ENCODE results near the gene XYLT1. TPM values are rescaled to one million over a fixed set of nuclear protein-coding genes. Genes with fewer than 3 reads are reported as not detected.

The XYLT1 gene
- total RNA-seq, 1 donor from 2014 or later, result 0.23 TPM

GRCh38 chr16:17296431-17296830, 174.3 kb downstream of the XYLT1 start:
- no peak for TF ChIP-seq CTCF (conservative IDR thresholded peaks at IDR 0.05; ENCODE audit: low read depth, low read length)
- no peak for DNase-seq (ENCODE audit: low read depth)
- H3K4me3 ChIP-seq (ENCODE audit: low read depth, low read length), result no peak overlapping the region

- DNase-seq (ENCODE audit: low read depth), result no peak
- no peak for TF ChIP-seq CTCF (conservative IDR thresholded peaks at IDR 0.05; ENCODE audit: low read depth, low read length)
- no peak overlapping the region for H3K4me3 ChIP-seq (ENCODE audit: low read depth, low read length)
Observed at GRCh38 chr16:17295948-17296347, 174.8 kb downstream of the XYLT1 start.

GRCh38 chr16:17294856-17295255, 175.9 kb downstream of the XYLT1 start:
- no peak overlapping the region for H3K4me3 ChIP-seq (ENCODE audit: low read depth, low read length)
- DNase-seq (ENCODE audit: low read depth), result no peak
- no peak for TF ChIP-seq CTCF (conservative IDR thresholded peaks at IDR 0.05; ENCODE audit: low read depth, low read length)

- H3K4me3 ChIP-seq (ENCODE audit: low read depth, low read length), result no peak overlapping the region
- TF ChIP-seq CTCF (conservative IDR thresholded peaks at IDR 0.05; ENCODE audit: low read depth, low read length), result no peak
- no peak for DNase-seq (ENCODE audit: low read depth)
Observed at GRCh38 chr16:17293813-17294558, 176.8 kb downstream of the XYLT1 start.

GRCh38 chr16:17291289-17291688, 179.5 kb downstream of the XYLT1 start:
- no peak for DNase-seq (ENCODE audit: low read depth)
- TF ChIP-seq CTCF (conservative IDR thresholded peaks at IDR 0.05; ENCODE audit: low read depth, low read length), result no peak
- H3K4me3 ChIP-seq (ENCODE audit: low read depth, low read length), result no peak overlapping the region

GRCh38 chr16:17289674-17290635, 180.8 kb downstream of the XYLT1 start:
- DNase-seq (ENCODE audit: low read depth), result no peak
- H3K4me3 ChIP-seq (ENCODE audit: low read depth, low read length), result no peak overlapping the region
- no peak for TF ChIP-seq CTCF (conservative IDR thresholded peaks at IDR 0.05; ENCODE audit: low read depth, low read length)
